Panc1 (cell line): ENCODE results near the gene RIPK1. TPM values are rescaled to one million over a fixed set of nuclear protein-coding genes. Genes with fewer than 3 reads are reported as not detected.

Experiments used
- ATAC-seq: fragments of 200-7000 bp; cut with Tn5 transposase; 2 replicates; pipeline ENCODE4 v1.9.1; 2020; ENCODE audit warnings: mild to moderate bottlenecking, moderate library complexity
- BruUV-seq: library from RNA; stranded (reverse); fragments of 400-500 nt; replicated peaks from 2 replicates; lab custom pipeline; 2021; lab: Mats Ljungman, UMichigan
- CTCF ChIA-PET: fragments of 300-600 bp; sonication (Branson Sonifier 250); formaldehyde crosslinking; loops from one replicate; lab custom pipeline; 2022; ENCODE audit warnings: antibody characterized with exemption; lab: Charles Lee
- POLR2A ChIA-PET: fragments of 300-600 bp; sonication (Branson Sonifier 250); formaldehyde crosslinking; loops from one replicate; lab custom pipeline; 2022; ENCODE audit warnings: antibody characterized with exemption; lab: Charles Lee
- DNase-seq: peaks from one replicate; pipeline ENCODE4 v3.0.0-alpha.2; 2010; ENCODE audit warnings: low read depth, low spot score
- H3K27ac ChIP-seq: 2 replicates; pipeline ENCODE4 v1.5.1; 2011; ENCODE audit warnings: mild to moderate bottlenecking, low read length, inconsistent platforms
- H3K27me3 ChIP-seq: fragments of 200-500 bp; sonication (Bioruptor generic); 2 replicates; pipeline ENCODE4 v1.6.0; 2014; ENCODE audit warnings: low read length, inconsistent platforms; ENCODE audit not compliant: control insufficient read depth, insufficient read depth
- H3K36me3 ChIP-seq: fragments of 200-500 bp; sonication (Bioruptor generic); 2 replicates; pipeline ENCODE4 v1.5.1; 2014; ENCODE audit warnings: inconsistent platforms, mild to moderate bottlenecking, low read length, moderate library complexity; ENCODE audit not compliant: control insufficient read depth, insufficient read depth
- H3K4me1 ChIP-seq: 2 replicates; pipeline ENCODE4 v1.5.1; 2011; ENCODE audit warnings: inconsistent platforms, mild to moderate bottlenecking, low read length, moderate library complexity; ENCODE audit not compliant: control insufficient read depth, insufficient read depth
- H3K4me3 ChIP-seq, 2 experiments: 2 replicates each; pipeline ENCODE4 v1.5.1; 2011 to 2012; ENCODE audit warnings: low read depth in 2 of 2, low read length in 2 of 2, mild to moderate bottlenecking in 2 of 2, inconsistent platforms in 1 of 2, moderate library complexity in 1 of 2
- H3K9me3 ChIP-seq: fragments of 200-500 bp; sonication (Bioruptor generic); 2 replicates; pipeline ENCODE4 v1.5.1; 2014; ENCODE audit warnings: low read depth, mild to moderate bottlenecking, inconsistent platforms, low read length, moderate library complexity; ENCODE audit not compliant: control insufficient read depth, insufficient read depth
- CTCF ChIP-seq: fragments of 450-650 bp; IDR thresholded peaks from 2 replicates; pipeline ENCODE4 v1.5.1; 2017; ENCODE audit warnings: mild to moderate bottlenecking
- POLR2AphosphoS5 ChIP-seq: IDR thresholded peaks from 2 replicates; pipeline ENCODE4 v1.6.1; 2012; ENCODE audit warnings: mild to moderate bottlenecking, low read depth, low read length, moderate library complexity
- REST ChIP-seq, 2 experiments: IDR thresholded peaks; 2 replicates each; pipeline ENCODE4 v1.6.1; 2011 to 2012; ENCODE audit warnings: low read depth in 2 of 2, control low read depth in 1 of 2, low read length in 1 of 2, mild to moderate bottlenecking in 1 of 2, moderate library complexity in 1 of 2; ENCODE audit not compliant: insufficient read depth in 1 of 2
- SIN3A ChIP-seq: IDR thresholded peaks from 2 replicates; pipeline ENCODE4 v1.6.1; 2012; ENCODE audit warnings: low read depth, mild to moderate bottlenecking, low read length, moderate library complexity, borderline replicate concordance; ENCODE audit not compliant: insufficient read depth
- TCF7L2 ChIP-seq: IDR thresholded peaks from 2 replicates; pipeline ENCODE4 v1.6.1; 2011; ENCODE audit warnings: mild to moderate bottlenecking, low read depth, low read length, inconsistent platforms
- in situ Hi-C: cut with HindIII; loops from 2 replicates; pipeline ENCODE4 v1.10.0; 2016; ENCODE audit warnings: low sequenced_read_pairs, low pct_unique_long_range_greater_than_20kb
- intact Hi-C: fragments of 100-400 bp; cut with micrococcal nuclease; formaldehyde crosslinking; loops from one replicate; pipeline ENCODE4 v1.10.0; 2022; ENCODE audit not compliant: unreplicated experiment
- total RNA-seq: library from RNA; stranded (reverse); gene quantifications from one replicate; pipeline ENCODE4 v1.2.1, GENCODE V29; 2021; ENCODE audit not compliant: unreplicated experiment

RIPK1 gene
- total RNA-seq, 1 experiment from 2014 or later, result 31.6 TPM

GRCh38 chr6:3041147-3041546 lies 27.1 kb upstream of the RIPK1 start:
- CTCF ChIA-PET, result no interaction called here
- Histone ChIP-seq H3K9me3 (no peaks in the 10 kb centered on the region), H3K27me3 (peaks cover under 1% of the 10 kb centered on the region; the same call in 1 of the 2 replicates), H3K36me3 (no peaks in the 10 kb centered on the region), H3K4me3 (no peak overlapping the region), H3K27ac (no peak overlapping the region), H3K4me1 (no peaks in the 10 kb centered on the region)
- POLR2A ChIA-PET, result no interaction called here
- ATAC-seq, result no peak
- no peak for DNase-seq
- BruUV-seq, result no TSS peak
- intact Hi-C loops, result no loop called here
- TF ChIP-seq SIN3A (no peak), REST (IDR thresholded peaks at IDR 0.05; ENCODE audit: insufficient read depth in 1 of 2, low read depth in 2 of 2, low read length in 1 of 2) (no peak), TCF7L2 (no peak), CTCF (no peak), POLR2AphosphoS5 (no peak)
- in situ Hi-C loops, result no loop called here

DNA sequence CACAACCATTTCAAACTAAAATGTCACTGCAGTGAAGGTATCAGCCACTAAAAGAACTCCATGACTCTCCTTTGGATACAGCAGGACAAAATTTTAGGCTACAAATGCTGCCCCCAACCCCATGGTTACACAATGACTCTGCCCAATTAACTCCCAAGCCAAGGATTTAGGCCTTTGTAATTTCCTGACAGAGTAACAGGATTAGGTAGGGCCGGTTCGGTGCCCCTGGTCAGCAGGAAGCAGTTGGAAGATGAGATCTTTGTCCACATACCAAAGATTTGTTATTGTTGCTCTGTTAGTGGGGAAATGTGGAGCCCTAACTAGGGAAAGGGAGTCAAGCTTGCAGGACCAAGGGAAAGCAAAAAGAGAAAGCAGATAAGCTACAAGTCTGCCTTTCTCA lies 26.7 kb upstream of the RIPK1 start:
- POLR2A ChIA-PET, result no interaction called here
- no TSS peak for BruUV-seq
- CTCF ChIA-PET, result no interaction called here
- no peak for DNase-seq
- H3K27ac ChIP-seq, result no peak overlapping the region
- intact Hi-C loops, result no loop called here
- no peaks in the 10 kb centered on the region for H3K36me3 ChIP-seq
- in situ Hi-C loops, result no loop called here
- H3K27me3 ChIP-seq, result no peaks in the 10 kb centered on the region
- no peaks in the 10 kb centered on the region for H3K9me3 ChIP-seq
- H3K4me3 ChIP-seq, result no peak overlapping the region
- ATAC-seq, result no peak
- H3K4me1 ChIP-seq, result no peaks in the 10 kb centered on the region
- TF ChIP-seq CTCF (no peak), TCF7L2 (no peak), REST (IDR thresholded peaks at IDR 0.05; ENCODE audit: insufficient read depth in 1 of 2, low read depth in 2 of 2, low read length in 1 of 2) (no peak), SIN3A (no peak), POLR2AphosphoS5 (no peak)
